Epithelial cell of proximal tubule (primary cell): ENCODE measurements around the gene SLC1A7. TPM values are rescaled to one million over a fixed set of nuclear protein-coding genes. Genes with fewer than 3 reads are reported as not detected.

Experiments
- DNase-seq: peaks from one replicate; pipeline ENCODE4 v3.0.0-alpha.2; 2011; ENCODE audit warnings: low read depth
- H3K4me3 ChIP-seq: 2 replicates; pipeline ENCODE4 v1.5.1; 2011; ENCODE audit warnings: low read depth, mild to moderate bottlenecking, low read length
- CTCF ChIP-seq: conservative IDR thresholded peaks from 2 replicates; pipeline ENCODE4 v1.5.1; 2012; ENCODE audit warnings: low read depth, mild to moderate bottlenecking, low read length
- total RNA-seq: library from RNA; depleted of rRNA; stranded (reverse); fragments of >200 nt; gene quantifications from 2 replicates; pipeline ENCODE4 v1.2.3, GENCODE V29; 2015

SLC1A7 gene
- total RNA-seq, 1 donor from 2014 or later = not detected

- no peak overlapping the region for H3K4me3 ChIP-seq
- no peak for DNase-seq
- TF ChIP-seq CTCF = no peak
Measured at GRCh38 chr1:53081384-53082066, 60.9 kb downstream of the SLC1A7 start.

DNA sequence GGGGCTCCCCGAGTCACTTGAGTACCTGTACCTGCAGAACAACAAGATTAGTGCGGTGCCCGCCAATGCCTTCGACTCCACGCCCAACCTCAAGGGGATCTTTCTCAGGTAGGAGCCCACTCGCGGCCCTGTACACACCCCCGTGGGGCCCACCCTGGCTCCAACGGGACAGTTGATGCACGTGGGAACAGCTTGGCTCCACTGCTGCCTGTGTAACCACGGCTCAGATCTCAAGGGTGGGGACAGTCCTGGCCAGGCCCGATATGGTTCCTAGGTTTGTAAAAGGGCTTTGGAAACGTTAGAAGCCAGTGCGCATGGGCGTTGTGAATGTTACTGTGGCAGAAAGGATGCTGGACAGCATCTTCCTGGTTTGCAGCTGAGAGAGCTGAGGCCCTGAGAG is 61.7 kb downstream of the SLC1A7 start:
- TF ChIP-seq CTCF = no peak
- no peak for DNase-seq

GRCh38 chr1:53080041-53080440 is 62.4 kb downstream of the SLC1A7 start:
- TF ChIP-seq CTCF = no peak
- DNase-seq = no peak
- H3K4me3 ChIP-seq = no peak overlapping the region

More for the DNA sequence above, 61.7 kb downstream of the SLC1A7 start:
- H3K4me3 ChIP-seq = no peak overlapping the region

GRCh38 chr1:53079251-53079650 is 63.2 kb downstream of the SLC1A7 start:
- TF ChIP-seq CTCF = no peak
- DNase-seq = no peak
- no peak overlapping the region for H3K4me3 ChIP-seq

GRCh38 chr1:53078333-53079101 is 63.9 kb downstream of the SLC1A7 start:
- H3K4me3 ChIP-seq = no peak overlapping the region
- TF ChIP-seq CTCF = no peak
- no peak for DNase-seq

- no peak for DNase-seq
- no peak for TF ChIP-seq CTCF
- H3K4me3 ChIP-seq = no peak overlapping the region
Measured at GRCh38 chr1:53077599-53077965, 64.9 kb downstream of the SLC1A7 start.
